Measurements from ENCODE around the gene CAGE1.

- no peak for TF ChIP-seq SIN3A (IDR thresholded peaks at IDR 0.05; ENCODE audit: borderline replicate concordance, insufficient read depth, low read length)
- TF ChIP-seq POLR2AphosphoS5 (IDR thresholded peaks at IDR 0.05; ENCODE audit: low read depth, low read length): no peak
Observed at GRCh38 chr6:7283676-7284075, 105.9 kb downstream of the CAGE1 start.

Measured in PFSK-1 (cell line).